ENCODE results near the gene HARBI1. TPM values are rescaled to one million over a fixed set of nuclear protein-coding genes. Genes with fewer than 3 reads are reported as not detected.

HARBI1 gene
- total RNA-seq, 1 experiment from 2014 or later, result 7.6 TPM

DNA sequence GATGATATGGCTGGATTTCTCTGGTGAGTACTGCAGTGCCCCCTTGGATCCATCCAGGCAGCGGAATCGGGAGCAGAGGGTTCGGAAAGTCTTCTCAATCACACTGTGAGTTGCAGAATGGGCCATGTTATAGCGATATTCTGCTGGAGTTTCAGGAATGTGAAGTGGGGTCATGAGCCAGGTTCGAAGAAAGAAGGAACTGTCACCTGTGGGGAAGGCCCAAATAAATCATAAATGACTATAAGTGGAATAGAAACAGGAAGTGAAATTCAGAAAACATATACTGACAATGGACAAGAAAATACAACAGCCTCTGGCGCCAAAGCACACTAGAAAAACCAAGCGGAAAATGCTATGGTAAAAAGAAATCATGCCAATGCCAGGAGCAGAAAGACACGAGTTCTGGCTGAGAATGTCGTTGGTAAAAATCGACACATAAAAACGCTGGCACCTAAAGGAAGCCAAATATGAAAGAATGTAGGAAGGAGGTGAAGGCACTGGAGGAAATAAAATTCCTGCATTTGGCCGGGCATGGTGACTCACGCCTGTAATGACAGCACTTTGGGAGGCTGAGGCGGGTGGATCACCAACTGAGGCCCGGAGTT lies 13.2 kb downstream of the HARBI1 start:
- Histone ChIP-seq H3K27me3 (replicated peaks; ENCODE audit: control insufficient read depth, insufficient read depth, low read length) (no peaks in the 10 kb centered on the region), H3K4me1 (no peaks in the 10 kb centered on the region), H3K36me3 (ENCODE audit: control insufficient read depth, insufficient read depth, low read length) (no peaks in the 10 kb centered on the region), H3K9me3 (no peaks in the 10 kb centered on the region), H3K4me3 (ENCODE audit: low read depth, low read length) (no peak overlapping the region)
- intact Hi-C loops (cut with micrococcal nuclease; ENCODE audit: unreplicated experiment), result no loop called here
- Mint-ChIP-seq H3K36me3 (ENCODE audit: insufficient read depth, unreplicated experiment) (no peaks in the 10 kb centered on the region), H3K27ac (ENCODE audit: unreplicated experiment) (no peak overlapping the region), H3K27me3 (ENCODE audit: insufficient read depth, unreplicated experiment) (no peaks in the 10 kb centered on the region), H3K4me3 (ENCODE audit: unreplicated experiment) (no peak overlapping the region), H3K9me3 (ENCODE audit: unreplicated experiment) (no peaks in the 10 kb centered on the region), H3K4me1 (ENCODE audit: low read depth, unreplicated experiment) (no peaks in the 10 kb centered on the region)
- ChIA-PET CTCF (no interaction called here), POLR2A (no interaction called here)
- TF ChIP-seq, protein P1, sequence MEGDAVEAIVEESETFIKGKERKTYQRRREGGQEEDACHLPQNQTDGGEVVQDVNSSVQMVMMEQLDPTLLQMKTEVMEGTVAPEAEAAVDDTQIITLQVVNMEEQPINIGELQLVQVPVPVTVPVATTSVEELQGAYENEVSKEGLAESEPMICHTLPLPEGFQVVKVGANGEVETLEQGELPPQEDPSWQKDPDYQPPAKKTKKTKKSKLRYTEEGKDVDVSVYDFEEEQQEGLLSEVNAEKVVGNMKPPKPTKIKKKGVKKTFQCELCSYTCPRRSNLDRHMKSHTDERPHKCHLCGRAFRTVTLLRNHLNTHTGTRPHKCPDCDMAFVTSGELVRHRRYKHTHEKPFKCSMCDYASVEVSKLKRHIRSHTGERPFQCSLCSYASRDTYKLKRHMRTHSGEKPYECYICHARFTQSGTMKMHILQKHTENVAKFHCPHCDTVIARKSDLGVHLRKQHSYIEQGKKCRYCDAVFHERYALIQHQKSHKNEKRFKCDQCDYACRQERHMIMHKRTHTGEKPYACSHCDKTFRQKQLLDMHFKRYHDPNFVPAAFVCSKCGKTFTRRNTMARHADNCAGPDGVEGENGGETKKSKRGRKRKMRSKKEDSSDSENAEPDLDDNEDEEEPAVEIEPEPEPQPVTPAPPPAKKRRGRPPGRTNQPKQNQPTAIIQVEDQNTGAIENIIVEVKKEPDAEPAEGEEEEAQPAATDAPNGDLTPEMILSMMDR (IDR thresholded peaks at IDR 0.05; ENCODE audit: insufficient read depth in 1 of 2, low read depth in 1 of 2, low read length in 1 of 2, severe bottlenecking in 1 of 2, unreplicated experiment in 1 of 2), result no peak
- no TSS peak for BruUV-seq (replicated peaks)
- DNase-seq, result no peak

- CTCF ChIA-PET, result no interaction called here
- TF ChIP-seq, protein P1 (IDR thresholded peaks at IDR 0.05; ENCODE audit: insufficient read depth in 1 of 2, low read depth in 1 of 2, low read length in 1 of 2, severe bottlenecking in 1 of 2, unreplicated experiment in 1 of 2), result no peak
- BruUV-seq (replicated peaks), result no TSS peak
- H3K4me3 Mint-ChIP-seq (ENCODE audit: unreplicated experiment), result no peak overlapping the region
- H3K9me3 ChIP-seq, result no peaks in the 10 kb centered on the region
- peaks cover 8% of the 10 kb centered on the region for H3K4me1 Mint-ChIP-seq (ENCODE audit: low read depth, unreplicated experiment)
- no peaks in the 10 kb centered on the region for H3K36me3 Mint-ChIP-seq (ENCODE audit: insufficient read depth, unreplicated experiment)
- no peaks in the 10 kb centered on the region for H3K27me3 ChIP-seq (replicated peaks; ENCODE audit: control insufficient read depth, insufficient read depth, low read length)
- peaks cover 15% of the 10 kb centered on the region; the same call in 1 of the 2 replicates for H3K4me1 ChIP-seq
- H3K27me3 Mint-ChIP-seq (ENCODE audit: insufficient read depth, unreplicated experiment), result no peaks in the 10 kb centered on the region
- no peaks in the 10 kb centered on the region for H3K36me3 ChIP-seq (ENCODE audit: control insufficient read depth, insufficient read depth, low read length)
- POLR2A ChIA-PET, result no interaction called here
- no peak overlapping the region for H3K4me3 ChIP-seq (ENCODE audit: low read depth, low read length)
- no peak overlapping the region for H3K27ac Mint-ChIP-seq (ENCODE audit: unreplicated experiment)
- DNase-seq, result no peak
- intact Hi-C loops (cut with micrococcal nuclease; ENCODE audit: unreplicated experiment), result no loop called here
- no peaks in the 10 kb centered on the region for H3K9me3 Mint-ChIP-seq (ENCODE audit: unreplicated experiment)
These were observed 15.9 kb downstream of the HARBI1 start for GRCh38 chr11:46601129-46601528.

GRCh38 chr11:46600194-46600960 lies 16.6 kb downstream of the HARBI1 start:
- H3K27me3 ChIP-seq (replicated peaks; ENCODE audit: control insufficient read depth, insufficient read depth, low read length), result no peaks in the 10 kb centered on the region
- DNase-seq, result no peak
- H3K36me3 ChIP-seq (ENCODE audit: control insufficient read depth, insufficient read depth, low read length), result no peaks in the 10 kb centered on the region
- Mint-ChIP-seq H3K4me1 (ENCODE audit: low read depth, unreplicated experiment) (peaks cover 8% of the 10 kb centered on the region), H3K4me3 (ENCODE audit: unreplicated experiment) (no peak overlapping the region), H3K27ac (ENCODE audit: unreplicated experiment) (no peak overlapping the region), H3K27me3 (ENCODE audit: insufficient read depth, unreplicated experiment) (no peaks in the 10 kb centered on the region), H3K9me3 (ENCODE audit: unreplicated experiment) (no peaks in the 10 kb centered on the region), H3K36me3 (ENCODE audit: insufficient read depth, unreplicated experiment) (no peaks in the 10 kb centered on the region)
- CTCF ChIA-PET, result interaction anchor here (0.7 kb wide), 1 partner anchor 593 kb away, joined by 5 read pairs; no protein-coding TSS in a partner anchor
- H3K4me1 ChIP-seq, result peaks cover 15% of the 10 kb centered on the region; the same call in 1 of the 2 replicates
- no TSS peak for BruUV-seq (replicated peaks)
- POLR2A ChIA-PET, result no interaction called here
- intact Hi-C loops (cut with micrococcal nuclease; ENCODE audit: unreplicated experiment), result no loop called here
- no peaks in the 10 kb centered on the region for H3K9me3 ChIP-seq
- TF ChIP-seq, protein P1 (IDR thresholded peaks at IDR 0.05; ENCODE audit: insufficient read depth in 1 of 2, low read depth in 1 of 2, low read length in 1 of 2, severe bottlenecking in 1 of 2, unreplicated experiment in 1 of 2), result no peak
- H3K4me3 ChIP-seq (ENCODE audit: low read depth, low read length), result no peak overlapping the region
